ENCODE data around the gene SEC14L6.

DNA sequence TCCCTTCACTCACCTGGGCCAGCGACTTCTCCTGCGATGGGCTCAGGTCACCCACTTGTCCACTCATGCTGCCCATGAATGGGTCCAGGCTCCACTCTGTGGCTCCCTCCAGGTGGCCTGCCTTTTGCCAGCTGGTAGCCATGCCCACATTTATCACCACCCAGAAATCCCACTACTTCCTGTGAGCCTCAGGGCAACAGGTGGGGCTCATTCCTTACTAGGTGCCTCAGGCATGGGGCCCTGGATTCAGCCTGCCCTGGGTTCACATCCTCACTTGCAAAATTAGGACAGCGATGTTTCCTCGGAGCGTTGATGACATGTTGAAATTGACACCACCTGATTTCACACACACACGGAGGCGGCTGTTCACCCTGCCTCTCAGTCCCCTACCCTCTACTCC lies at the start of gene SEC14L6:
- TF ChIP-seq, protein P1, sequence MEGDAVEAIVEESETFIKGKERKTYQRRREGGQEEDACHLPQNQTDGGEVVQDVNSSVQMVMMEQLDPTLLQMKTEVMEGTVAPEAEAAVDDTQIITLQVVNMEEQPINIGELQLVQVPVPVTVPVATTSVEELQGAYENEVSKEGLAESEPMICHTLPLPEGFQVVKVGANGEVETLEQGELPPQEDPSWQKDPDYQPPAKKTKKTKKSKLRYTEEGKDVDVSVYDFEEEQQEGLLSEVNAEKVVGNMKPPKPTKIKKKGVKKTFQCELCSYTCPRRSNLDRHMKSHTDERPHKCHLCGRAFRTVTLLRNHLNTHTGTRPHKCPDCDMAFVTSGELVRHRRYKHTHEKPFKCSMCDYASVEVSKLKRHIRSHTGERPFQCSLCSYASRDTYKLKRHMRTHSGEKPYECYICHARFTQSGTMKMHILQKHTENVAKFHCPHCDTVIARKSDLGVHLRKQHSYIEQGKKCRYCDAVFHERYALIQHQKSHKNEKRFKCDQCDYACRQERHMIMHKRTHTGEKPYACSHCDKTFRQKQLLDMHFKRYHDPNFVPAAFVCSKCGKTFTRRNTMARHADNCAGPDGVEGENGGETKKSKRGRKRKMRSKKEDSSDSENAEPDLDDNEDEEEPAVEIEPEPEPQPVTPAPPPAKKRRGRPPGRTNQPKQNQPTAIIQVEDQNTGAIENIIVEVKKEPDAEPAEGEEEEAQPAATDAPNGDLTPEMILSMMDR (IDR thresholded peaks at IDR 0.05 in 4 of 5, conservative IDR thresholded peaks at IDR 0.05 in 1 of 5): no peak
- TF ChIP-seq POLR2A (IDR thresholded peaks at IDR 0.05): no peak
